ENCODE results near the gene RMND5A.

Gene RMND5A

GRCh38 chr2:86794861-86795260 is 74.8 kb downstream of the RMND5A start:
- DNase-seq: no peak

- DNase-seq: no peak
Measured at GRCh38 chr2:86800856-86801567, 80.9 kb downstream of the RMND5A start.

- DNase-seq: no peak
Measured at GRCh38 chr2:86806059-86806857, 86.2 kb downstream of the RMND5A start.

- DNase-seq: no peak
Measured at GRCh38 chr2:86807133-86807467, 87.0 kb downstream of the RMND5A start.

GRCh38 chr2:86807468-86808275 is 87.6 kb downstream of the RMND5A start:
- no peak for DNase-seq

GRCh38 chr2:86808315-86809161 is 88.4 kb downstream of the RMND5A start:
- DNase-seq: peak; percentile 59

- no peak for DNase-seq
Measured at GRCh38 chr2:86809481-86810121, 89.5 kb downstream of the RMND5A start.

- no peak for DNase-seq
Measured at GRCh38 chr2:86815611-86816010, 95.5 kb downstream of the RMND5A start.

- DNase-seq: no peak
Measured at GRCh38 chr2:86818114-86818801, 98.2 kb downstream of the RMND5A start.

- no peak for DNase-seq
Measured at GRCh38 chr2:86818957-86819356, 98.9 kb downstream of the RMND5A start.

- DNase-seq: no peak
Measured at GRCh38 chr2:86821306-86821705, 101.2 kb downstream of the RMND5A start.

GRCh38 chr2:86821842-86822241 is 101.8 kb downstream of the RMND5A start:
- DNase-seq: no peak

- no peak for DNase-seq
Measured at GRCh38 chr2:86822668-86823345, 102.7 kb downstream of the RMND5A start.

- no peak for DNase-seq
Measured at GRCh38 chr2:86825036-86825692, 105.1 kb downstream of the RMND5A start.

GRCh38 chr2:86825693-86826381 is 105.7 kb downstream of the RMND5A start:
- no peak for DNase-seq

- no peak for DNase-seq
Measured at GRCh38 chr2:86826951-86827350, 106.9 kb downstream of the RMND5A start.
